Kidney glomerular epithelial cell (primary cell): ENCODE measurements around the gene GJB3.

ENCODE experiments used
- DNase-seq: peaks from one replicate; lab custom pipeline; 2025; lab: John Stamatoyannopoulos, UW

Gene GJB3

DNA sequence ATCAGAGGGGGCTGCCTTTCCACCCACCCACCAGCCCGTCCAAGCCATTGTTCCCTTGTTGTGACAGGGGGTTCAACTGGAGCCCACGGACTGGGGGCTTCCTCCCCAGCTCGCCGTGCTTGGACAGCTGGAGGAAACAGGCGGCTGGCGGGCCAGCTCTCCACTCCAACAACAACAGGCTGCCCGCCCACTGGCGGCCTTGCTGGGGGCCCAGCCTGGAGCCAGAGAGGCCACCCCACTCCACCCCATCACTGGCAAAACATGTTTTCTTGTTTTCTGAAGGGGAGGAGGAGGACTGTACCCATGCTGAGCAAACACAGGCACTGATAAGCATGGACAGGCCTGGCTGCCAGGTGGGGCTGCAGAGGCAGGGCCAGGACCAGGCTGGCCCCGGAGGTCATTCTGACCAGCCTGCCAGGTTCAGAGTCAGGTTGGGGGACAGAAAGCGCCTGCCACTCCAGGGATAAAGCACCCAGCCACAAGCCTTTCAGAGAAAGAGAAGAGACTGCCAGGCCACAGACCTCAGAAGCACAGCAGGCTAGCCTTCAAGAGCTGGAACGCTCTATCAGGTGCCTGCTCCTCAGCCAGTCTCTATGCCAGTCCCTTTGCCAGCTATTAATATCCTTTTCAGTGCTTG is 44.6 kb downstream of the GJB3 start:
- no peak for DNase-seq

DNA sequence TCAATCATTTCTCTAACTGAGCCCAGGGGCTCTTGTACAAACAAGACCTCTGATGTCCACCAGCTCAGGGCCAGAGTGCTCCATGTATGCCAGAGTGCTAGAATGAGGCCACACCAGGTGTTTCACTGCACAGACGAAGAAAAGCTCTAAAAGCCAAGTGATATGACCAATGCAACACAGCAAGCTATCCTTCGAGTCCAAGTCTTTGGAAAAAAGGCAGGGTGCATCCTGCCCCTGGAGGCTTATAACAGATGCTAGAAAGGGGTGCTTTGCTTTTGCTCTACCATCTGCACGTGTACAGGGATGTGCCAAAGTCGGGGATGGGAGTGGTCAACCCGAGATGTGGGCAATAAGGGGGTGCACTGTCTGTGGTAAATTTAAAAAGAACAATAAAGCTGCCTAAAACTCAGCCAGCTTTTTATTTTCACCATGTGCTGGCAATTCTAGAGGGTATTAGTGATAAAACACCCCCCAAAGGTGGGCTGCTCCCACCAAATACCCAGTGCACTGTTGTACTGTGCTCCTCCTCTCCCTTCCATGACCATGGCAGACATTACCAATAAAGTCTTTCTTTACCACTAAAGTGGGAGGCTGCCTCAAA is 46.4 kb downstream of the GJB3 start:
- DNase-seq, result no peak

DNA sequence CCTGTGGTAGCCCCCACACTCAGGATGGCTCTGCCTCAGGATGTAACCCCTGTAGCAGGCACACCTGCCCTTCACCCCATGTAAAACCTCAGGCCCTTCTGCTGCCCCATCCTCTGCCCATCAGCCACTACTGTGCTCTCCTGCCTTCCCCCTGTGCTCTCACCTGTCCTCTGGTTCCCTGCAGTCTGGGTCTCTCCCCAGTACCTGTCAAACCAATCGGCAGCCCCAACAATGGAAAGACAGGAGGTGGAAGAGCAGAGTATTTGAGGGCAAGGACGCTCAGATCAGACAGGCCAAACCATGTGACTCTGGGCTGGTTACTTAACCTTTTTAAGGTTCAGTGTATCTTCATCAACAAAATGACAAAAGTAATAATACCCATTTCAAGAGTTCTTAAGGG is 47.6 kb downstream of the GJB3 start:
- no peak for DNase-seq

DNA sequence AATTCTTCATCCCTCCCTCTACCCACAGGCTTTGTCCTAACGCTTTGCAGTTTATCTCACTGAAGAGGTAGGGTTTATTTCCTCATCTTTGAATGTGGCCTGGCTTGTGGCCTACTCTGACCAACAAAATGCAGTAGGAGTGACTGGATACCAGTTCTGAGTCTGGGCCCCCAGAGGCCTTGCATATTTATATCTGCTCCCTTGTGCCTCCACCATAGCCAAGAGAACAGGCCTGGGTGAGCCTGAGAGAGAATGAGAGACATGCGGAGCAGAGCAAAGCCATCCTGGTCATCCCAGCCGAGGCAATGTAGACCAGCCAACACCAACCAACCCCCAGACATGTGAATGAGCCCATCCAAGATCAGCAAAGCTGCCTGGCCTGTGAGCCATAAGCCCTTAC is 48.2 kb downstream of the GJB3 start:
- DNase-seq, result no peak

DNA sequence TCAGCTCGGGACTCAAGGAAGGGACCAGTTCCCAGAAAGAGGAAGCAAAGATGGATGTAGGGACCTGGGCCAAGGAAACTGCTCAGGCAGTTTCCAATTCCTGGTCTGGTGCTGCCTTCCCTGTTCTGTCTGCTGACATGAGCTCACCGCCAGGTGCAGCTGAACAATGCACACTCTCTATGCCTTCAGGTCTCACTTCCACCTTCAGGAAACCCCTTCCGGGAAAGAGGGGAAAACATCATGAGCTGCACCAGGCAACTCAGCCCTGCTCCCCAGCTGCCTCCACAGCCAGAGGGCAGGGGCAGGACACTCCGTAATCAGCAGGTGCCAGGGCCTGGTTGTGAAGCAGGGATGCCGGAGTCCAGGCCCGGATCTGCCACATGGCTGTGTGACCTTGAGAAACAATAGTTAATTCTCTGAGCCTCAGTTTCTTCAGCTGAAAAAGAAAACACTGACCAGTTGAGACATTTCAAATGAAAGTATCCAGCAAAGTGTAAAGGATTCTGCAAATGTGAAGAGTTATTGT is 50.8 kb downstream of the GJB3 start:
- DNase-seq, result no peak

DNA sequence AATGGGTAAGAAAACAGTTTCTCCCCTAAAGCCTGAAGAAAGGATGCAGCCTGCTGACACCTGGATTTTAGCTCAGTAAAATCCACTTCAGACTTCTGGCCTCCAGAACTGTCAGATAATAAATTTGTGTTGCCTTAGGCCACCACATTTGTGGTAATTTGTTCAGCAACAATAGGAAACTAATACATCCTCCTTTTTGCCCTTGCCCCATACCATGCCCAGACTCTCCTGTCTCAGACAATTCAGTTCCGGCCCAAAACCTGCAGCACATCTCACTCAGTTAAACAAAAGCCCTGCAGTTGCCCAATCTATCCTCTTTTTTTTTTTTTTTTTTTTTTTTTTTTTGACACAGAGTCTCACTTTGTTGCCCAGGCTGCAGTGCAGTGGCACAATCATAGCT is 52.7 kb downstream of the GJB3 start:
- DNase-seq, result no peak
